Esophagus muscularis mucosa (tissue), 4 donors: ENCODE measurements around the gene RNF13.

Source experiments
- CTCF ChIP-seq, 3 experiments: fragments of 200-600 bp in 2 of 3; fragments of 450-650 bp in 1 of 3; sonication (generic) in 2 of 3; IDR thresholded peaks; one replicate each; pipeline ENCODE4 v1.5.1; 2017 to 2019; ENCODE audit warnings: antibody characterized with exemption in 3 of 3, mild to moderate bottlenecking in 2 of 3, moderate library complexity in 1 of 3
- EP300 ChIP-seq: sonication (generic); formaldehyde crosslinking; IDR thresholded peaks from one replicate; pipeline ENCODE4 v1.6.1; 2017; ENCODE audit warnings: antibody characterized with exemption
- POLR2A ChIP-seq: fragments of 450-650 bp; IDR thresholded peaks from one replicate; pipeline ENCODE4 v1.6.1; 2017; ENCODE audit warnings: antibody characterized with exemption, moderate library complexity, mild to moderate bottlenecking, low read depth
- POLR2AphosphoS5 ChIP-seq, 2 donors: sonication (generic); formaldehyde crosslinking; IDR thresholded peaks; one replicate each; pipeline ENCODE4 v1.6.1; 2017; ENCODE audit warnings: antibody characterized with exemption in 2 of 2

GRCh38 chr3:149816986-149817385 is 4.0 kb downstream of the RNF13 start:
- peak in 1 of 2 donors; percentile 25 for TF ChIP-seq POLR2AphosphoS5 (IDR thresholded peaks at IDR 0.05)
- TF ChIP-seq POLR2A = no peak
- no peak for TF ChIP-seq CTCF (IDR thresholded peaks at IDR 0.05)
- TF ChIP-seq EP300 = no peak
